Ishikawa (cell line): ENCODE results near the gene CFAP43.

ENCODE experiments used
- CEBPB ChIP-seq: IDR thresholded peaks from 2 replicates; pipeline ENCODE4 v1.6.1; 2012
- MAX ChIP-seq: IDR thresholded peaks from 2 replicates; pipeline ENCODE4 v1.6.1; 2012
- NFIC ChIP-seq: IDR thresholded peaks from 2 replicates; pipeline ENCODE4 v1.6.1; 2012

- no peak for TF ChIP-seq NFIC
- no peak for TF ChIP-seq CEBPB
- peak; percentile 54; the same call in 1 of the 2 replicates for TF ChIP-seq MAX
Measured at GRCh38 chr10:104274762-104275721, 42.9 kb upstream of the CFAP43 start.
